HepG2 (cell line): ENCODE measurements around the gene ZNF30. TPM values are rescaled to one million over a fixed set of nuclear protein-coding genes. Genes with fewer than 3 reads are reported as not detected.

ENCODE experiments used
- BRCA1 ChIP-seq: sonication (generic); formaldehyde crosslinking; IDR thresholded peaks from 2 replicates; pipeline ENCODE4 v1.4.0; 2020; ENCODE audit warnings: missing genetic modification reagents
- CEBPZ ChIP-seq: IDR thresholded peaks from 2 replicates; pipeline ENCODE4 v1.6.1; 2012; ENCODE audit warnings: low read length, improper control_type of control experiment
- FOSL1 ChIP-seq: sonication (generic); formaldehyde crosslinking; IDR thresholded peaks from 2 replicates; pipeline ENCODE4 v1.9.0; 2021; ENCODE audit warnings: missing genetic modification reagents, borderline replicate concordance
- GRHL1 ChIP-seq: sonication (generic); formaldehyde crosslinking; conservative IDR thresholded peaks from 2 replicates; pipeline ENCODE4 v1.8.0; 2022; ENCODE audit warnings: missing genetic modification reagents
- KAT2B ChIP-seq: fragments of 150-350 bp; IDR thresholded peaks from 2 replicates; pipeline ENCODE4 v1.6.1; 2014; ENCODE audit warnings: low read depth, low read length, borderline replicate concordance
- MATR3 ChIP-seq: sonication (generic); formaldehyde crosslinking; IDR thresholded peaks from 2 replicates; pipeline ENCODE4 v1.4.0; 2020; ENCODE audit warnings: missing genetic modification reagents
- PBX2 ChIP-seq: IDR thresholded peaks from 2 replicates; pipeline ENCODE4 v1.6.1; 2016; ENCODE audit warnings: control low read depth
- RARA ChIP-seq: IDR thresholded peaks from 2 replicates; pipeline ENCODE4 v1.6.1; 2016; ENCODE audit warnings: missing genetic modification reagents, missing compliant biosample characterization
- RFX3 ChIP-seq: IDR thresholded peaks from 2 replicates; pipeline ENCODE4 v1.6.1; 2016; ENCODE audit warnings: missing biosample characterization, missing genetic modification reagents
- SNAI1 ChIP-seq: sonication (generic); formaldehyde crosslinking; IDR thresholded peaks from 2 replicates; pipeline ENCODE4 v1.5.0; 2020; ENCODE audit warnings: mild to moderate bottlenecking, missing genetic modification reagents, borderline replicate concordance
- SPEN ChIP-seq: sonication (generic); formaldehyde crosslinking; IDR thresholded peaks from 2 replicates; pipeline ENCODE4 v1.5.1; 2020; ENCODE audit warnings: low read depth, mild to moderate bottlenecking, missing genetic modification reagents
- SUZ12 ChIP-seq: fragments of 150-350 bp; IDR thresholded peaks from 2 replicates; pipeline ENCODE4 v1.6.1; 2014; ENCODE audit warnings: low read depth, low read length
- TCF7 ChIP-seq: sonication (generic); IDR thresholded peaks from 2 replicates; pipeline ENCODE4 v1.6.1; 2016; ENCODE audit warnings: antibody characterized with exemption, low read depth
- THAP11 ChIP-seq: IDR thresholded peaks from 2 replicates; pipeline ENCODE4 v1.6.1; 2016; ENCODE audit warnings: missing biosample characterization, missing genetic modification reagents
- ZHX1 ChIP-seq: sonication (generic); formaldehyde crosslinking; IDR thresholded peaks from 2 replicates; pipeline ENCODE4 v1.8.1; 2022; ENCODE audit warnings: low read depth, mild to moderate bottlenecking, missing genetic modification reagents
- ZNF17 ChIP-seq: sonication (generic); formaldehyde crosslinking; IDR thresholded peaks from 2 replicates; pipeline ENCODE4 v1.5.0; 2020; ENCODE audit warnings: mild to moderate bottlenecking, missing genetic modification reagents
- ZNF292 ChIP-seq: sonication (generic); formaldehyde crosslinking; IDR thresholded peaks from 2 replicates; pipeline ENCODE4 v1.8.1; 2022; ENCODE audit warnings: mild to moderate bottlenecking, low read depth, missing genetic modification reagents, borderline replicate concordance
- ZNF33A ChIP-seq: sonication (generic); formaldehyde crosslinking; IDR thresholded peaks from 2 replicates; pipeline ENCODE4 v1.5.1; 2020; ENCODE audit warnings: missing genetic modification reagents, mild to moderate bottlenecking, moderate library complexity, borderline replicate concordance
- ZNF44 ChIP-seq: sonication (generic); formaldehyde crosslinking; IDR thresholded peaks from 2 replicates; pipeline ENCODE4 v1.5.1; 2020; ENCODE audit warnings: mild to moderate bottlenecking, missing genetic modification reagents
- ZNF576 ChIP-seq: sonication (generic); formaldehyde crosslinking; IDR thresholded peaks from 2 replicates; pipeline ENCODE4 v1.4.0; 2020; ENCODE audit warnings: mild to moderate bottlenecking, missing genetic modification reagents
- ZNF607 ChIP-seq: sonication (generic); formaldehyde crosslinking; IDR thresholded peaks from 2 replicates; pipeline ENCODE4 v1.5.1; 2020; ENCODE audit warnings: missing genetic modification reagents, mild to moderate bottlenecking, borderline replicate concordance
- polyA plus RNA-seq, 8 experiments: library from polyadenylated mRNA; depleted of rRNA in 3 of 8; stranded (reverse) in 7 of 8; unstranded in 1 of 8; fragments of >200 nt; fragmentation: Illumina TruSeq in 4 of 8; extraction: Trizol in 4 of 8; gene quantifications; 2 replicates each; pipeline versions ENCODE4 v1.2.1 to v1.2.3, GENCODE V29; 2011 to 2016; ENCODE audit warnings: low read depth in 4 of 8, missing spikeins in 1 of 8, mixed read lengths in 1 of 8; ENCODE audit not compliant: insufficient read depth in 1 of 8
- total RNA-seq, 5 experiments: library from RNA; depleted of rRNA; stranded (reverse); fragments of >200 nt; fragmentation: Illumina TruSeq; extraction: Trizol; gene quantifications; 2 replicates each; pipeline ENCODE4 v1.2.3, GENCODE V29; 2016; ENCODE audit warnings: low read depth in 1 of 5

Gene ZNF30
- total and polyA plus RNA-seq, 2 of the 13 experiments (the other 11 are each of a cell fraction or from before 2014, with no cell fraction given) = 2.3 to 4.4 TPM

GRCh38 chr19:34963573-34964406 lies 37.1 kb downstream of the ZNF30 start, which contains the start of gene ZNF792 (continued):
- no peak for TF ChIP-seq ZNF17 (CRISPR knock-in tag)
- TF ChIP-seq PBX2 (CRISPR knock-in tag) = no peak
- no peak for TF ChIP-seq ZHX1 (CRISPR knock-in tag)
- TF ChIP-seq ZNF576 (CRISPR knock-in tag) = no peak
- TF ChIP-seq RARA (CRISPR knock-in tag) = no peak; the same call in 1 of the 2 replicates
- no peak for TF ChIP-seq ZNF33A (CRISPR knock-in tag)
- TF ChIP-seq KAT2B = no peak
- no peak for TF ChIP-seq MATR3 (CRISPR knock-in tag)
- 0 out of 2 replicates have a peak, but pooled peaks have one; percentile 16 for TF ChIP-seq ZNF44
- peak; percentile 64 for TF ChIP-seq THAP11 (CRISPR knock-in tag)
- no peak for TF ChIP-seq RFX3 (CRISPR knock-in tag)
- peak; percentile 66; the same call in 1 of the 2 replicates for TF ChIP-seq SPEN (CRISPR knock-in tag)
- TF ChIP-seq ZNF607 (CRISPR knock-in tag) = no peak
- TF ChIP-seq FOSL1 (CRISPR knock-in tag) = no peak
- no peak for TF ChIP-seq TCF7
- peak; percentile 74; the same call in 1 of the 2 replicates for TF ChIP-seq ZNF292 (CRISPR knock-in tag)
- no peak for TF ChIP-seq SUZ12
- no peak for TF ChIP-seq BRCA1
- no peak for TF ChIP-seq SNAI1 (CRISPR knock-in tag)
- no peak for TF ChIP-seq CEBPZ
- no peak for TF ChIP-seq GRHL1 (CRISPR knock-in tag)
